ENCODE data around the gene GNA15.
"Not testable (repeated sequence)": the region's sequence is repeated elsewhere in the genome, so short reads cannot be mapped to it uniquely, and the experiment has no call there.

GNA15 gene

GRCh38 chr19:3188627-3189596 is 53.1 kb downstream of the GNA15 start:
- DNase-seq (ENCODE audit: extremely low read depth, low read depth): no peak
- TF ChIP-seq CTCF (IDR thresholded peaks at IDR 0.05; ENCODE audit: low read depth, low read length): no peak

GRCh38 chr19:3189702-3190469 is 54.1 kb downstream of the GNA15 start:
- no peak for DNase-seq (ENCODE audit: extremely low read depth, low read depth)
- no peak for TF ChIP-seq CTCF (IDR thresholded peaks at IDR 0.05; ENCODE audit: low read depth, low read length)

GRCh38 chr19:3190470-3190770 is 54.6 kb downstream of the GNA15 start:
- no peak for DNase-seq (ENCODE audit: extremely low read depth, low read depth)
- no peak for TF ChIP-seq CTCF (IDR thresholded peaks at IDR 0.05; ENCODE audit: low read depth, low read length)

GRCh38 chr19:3190921-3191805 is 55.3 kb downstream of the GNA15 start:
- no peak for TF ChIP-seq CTCF (IDR thresholded peaks at IDR 0.05; ENCODE audit: low read depth, low read length)
- DNase-seq (ENCODE audit: extremely low read depth, low read depth): no peak

GRCh38 chr19:3191806-3192104 is 55.9 kb downstream of the GNA15 start:
- DNase-seq (ENCODE audit: extremely low read depth, low read depth): not testable (repeated sequence)

GRCh38 chr19:3192228-3192635 is 56.4 kb downstream of the GNA15 start:
- no peak for DNase-seq (ENCODE audit: extremely low read depth, low read depth)
- TF ChIP-seq CTCF (IDR thresholded peaks at IDR 0.05; ENCODE audit: low read depth, low read length): no peak

- DNase-seq (ENCODE audit: extremely low read depth, low read depth): no peak
- no peak for TF ChIP-seq CTCF (IDR thresholded peaks at IDR 0.05; ENCODE audit: low read depth, low read length)
Observed at GRCh38 chr19:3192684-3193083, 56.9 kb downstream of the GNA15 start.
